Hepatocyte (in vitro differentiated cells): ENCODE measurements around the gene MARCHF3. TPM values are rescaled to one million over a fixed set of nuclear protein-coding genes. Genes with fewer than 3 reads are reported as not detected.
A peak's percentile ranks its signal among the peaks of the same experiment; 100 is the strongest.

Experiments
- DNase-seq: peaks from one replicate; pipeline ENCODE4 v3.0.0-alpha.2; 2016; ENCODE audit warnings: low spot score
- H2AFZ ChIP-seq: fragments of 200-600 bp; sonication (generic); 2 replicates; pipeline ENCODE4 v1.6.0; 2016; ENCODE audit warnings: antibody characterized with exemption, mild to moderate bottlenecking
- H3K27ac ChIP-seq: fragments of 200-600 bp; sonication (generic); 2 replicates; pipeline ENCODE4 v1.5.1; 2016; ENCODE audit warnings: mild to moderate bottlenecking
- H3K27me3 ChIP-seq: fragments of 200-600 bp; sonication (generic); 2 replicates; pipeline ENCODE4 v1.6.1; 2016
- H3K36me3 ChIP-seq: fragments of 200-600 bp; sonication (generic); replicated peaks from 2 replicates; pipeline ENCODE4 v1.5.1; 2016; ENCODE audit warnings: low read depth; ENCODE audit not compliant: insufficient read depth
- H3K4me1 ChIP-seq: fragments of 200-600 bp; sonication (generic); 2 replicates; pipeline ENCODE4 v1.5.1; 2016; ENCODE audit warnings: mild to moderate bottlenecking, moderate library complexity; ENCODE audit not compliant: insufficient read depth
- H3K4me2 ChIP-seq: fragments of 200-600 bp; sonication (generic); 2 replicates; pipeline ENCODE4 v1.6.0; 2016
- H3K4me3 ChIP-seq: fragments of 200-600 bp; sonication (generic); 2 replicates; pipeline ENCODE4 v1.5.1; 2016; ENCODE audit warnings: mild to moderate bottlenecking
- H3K79me2 ChIP-seq: fragments of 200-600 bp; sonication (generic); 2 replicates; pipeline ENCODE4 v1.6.0; 2017; ENCODE audit warnings: mild to moderate bottlenecking
- H3K9me2 ChIP-seq: fragments of 200-600 bp; sonication (generic); replicated peaks from 2 replicates; pipeline ENCODE4 v1.6.0; 2017; ENCODE audit warnings: mild to moderate bottlenecking; ENCODE audit not compliant: insufficient read depth
- H3K9me3 ChIP-seq: fragments of 200-600 bp; sonication (generic); 2 replicates; pipeline ENCODE4 v1.5.1; 2016; ENCODE audit warnings: low read depth, mild to moderate bottlenecking
- H4K20me1 ChIP-seq: fragments of 200-600 bp; sonication (generic); 2 replicates; pipeline ENCODE4 v1.6.0; 2016; ENCODE audit warnings: mild to moderate bottlenecking; ENCODE audit not compliant: insufficient read depth, poor library complexity, severe bottlenecking
- EZH2 ChIP-seq: fragments of 200-600 bp; sonication (generic); IDR thresholded peaks from 2 replicates; pipeline ENCODE4 v1.6.1; 2016; ENCODE audit warnings: antibody characterized with exemption, mild to moderate bottlenecking, borderline replicate concordance
- EZH2phosphoT487 ChIP-seq: fragments of 200-600 bp; sonication (generic); IDR thresholded peaks from one replicate; pipeline ENCODE4 v1.6.1; 2018; ENCODE audit warnings: antibody characterized with exemption, mild to moderate bottlenecking, low read depth, moderate library complexity; ENCODE audit not compliant: unreplicated experiment, severe bottlenecking
- WGBS: methylation state at CpG from one replicate; pipeline ENCODE4 v1.1.6; 2016; ENCODE audit warnings: low lambda C conversion rate; ENCODE audit errors: missing lambda C conversion rate; 5-methylcytosine and 5-hydroxymethylcytosine counted together
- polyA plus RNA-seq: library from polyadenylated mRNA; unstranded; fragments of >200 nt; fragmentation: Nextera tagmentation; extraction: Ambion mirVana; gene quantifications from 2 replicates; pipeline ENCODE4 v1.2.1, GENCODE V29; 2016
- total RNA-seq: library from RNA; depleted of rRNA; stranded (reverse); fragments of >200 nt; gene quantifications from 2 replicates; pipeline ENCODE4 v1.2.3, GENCODE V29; 2014
- TF ChIP-seq, protein P1 (sequence below): fragments of 200-600 bp; sonication (generic); IDR thresholded peaks from 2 replicates; pipeline ENCODE4 v1.5.1; 2016; ENCODE audit warnings: antibody characterized with exemption, mild to moderate bottlenecking; ENCODE audit not compliant: poor library complexity

MARCHF3 gene, protein sequence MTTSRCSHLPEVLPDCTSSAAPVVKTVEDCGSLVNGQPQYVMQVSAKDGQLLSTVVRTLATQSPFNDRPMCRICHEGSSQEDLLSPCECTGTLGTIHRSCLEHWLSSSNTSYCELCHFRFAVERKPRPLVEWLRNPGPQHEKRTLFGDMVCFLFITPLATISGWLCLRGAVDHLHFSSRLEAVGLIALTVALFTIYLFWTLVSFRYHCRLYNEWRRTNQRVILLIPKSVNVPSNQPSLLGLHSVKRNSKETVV
- total RNA-seq (3.5 and 9.4 TPM in 2 replicates), polyA plus RNA-seq (20.4 and 24.3 TPM in 2 replicates)

DNA sequence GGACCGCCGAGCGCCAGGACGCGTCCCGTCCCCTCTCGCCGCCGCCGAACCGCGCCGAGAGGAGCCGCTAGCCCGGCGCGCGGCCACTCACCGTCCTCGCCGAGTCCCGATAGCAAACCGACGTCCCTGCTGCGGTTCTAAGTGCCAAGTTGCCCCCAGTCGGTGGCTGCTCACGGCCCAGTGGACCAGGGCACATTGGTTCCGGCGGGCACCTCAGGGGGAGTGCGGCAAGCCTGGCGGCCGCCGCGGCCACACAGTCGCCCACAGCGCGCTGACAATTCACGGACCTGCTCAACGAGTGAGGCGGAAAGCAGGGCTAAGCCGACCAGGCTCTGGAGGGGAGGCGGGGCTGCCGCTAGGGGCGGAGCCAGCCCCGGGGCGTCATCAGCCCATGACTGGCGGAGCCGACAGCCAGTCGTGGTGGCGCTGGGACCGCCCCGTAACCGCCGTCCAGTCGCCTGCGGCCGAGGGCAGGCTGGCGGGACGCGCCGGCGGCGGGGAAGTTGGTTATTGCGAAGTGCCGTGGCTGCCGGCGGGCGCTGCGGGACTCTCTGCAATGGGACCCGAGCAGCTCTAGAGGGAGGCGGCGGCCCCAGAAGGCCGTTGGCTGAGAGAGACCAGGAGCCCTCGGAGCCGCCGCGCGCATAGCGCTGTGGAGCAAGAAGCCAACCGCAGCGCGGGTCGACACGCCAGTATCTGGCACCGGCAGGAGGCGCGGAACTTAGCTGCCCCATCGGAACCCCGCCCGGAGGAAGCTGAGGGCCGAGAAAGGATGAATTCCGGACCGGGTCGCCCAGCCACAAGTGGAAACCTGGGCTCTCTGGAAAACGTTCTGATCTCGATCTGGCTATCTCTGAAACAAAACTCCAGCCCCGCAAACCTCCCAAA lies at the start of gene MARCHF3:
Gene MARCHF3, minus strand, starts transcription at position 300 of the 888 bp plus-strand sequence. CDS start 112,387 bp downstream, outside the sequence.
- TF ChIP-seq, protein P1, sequence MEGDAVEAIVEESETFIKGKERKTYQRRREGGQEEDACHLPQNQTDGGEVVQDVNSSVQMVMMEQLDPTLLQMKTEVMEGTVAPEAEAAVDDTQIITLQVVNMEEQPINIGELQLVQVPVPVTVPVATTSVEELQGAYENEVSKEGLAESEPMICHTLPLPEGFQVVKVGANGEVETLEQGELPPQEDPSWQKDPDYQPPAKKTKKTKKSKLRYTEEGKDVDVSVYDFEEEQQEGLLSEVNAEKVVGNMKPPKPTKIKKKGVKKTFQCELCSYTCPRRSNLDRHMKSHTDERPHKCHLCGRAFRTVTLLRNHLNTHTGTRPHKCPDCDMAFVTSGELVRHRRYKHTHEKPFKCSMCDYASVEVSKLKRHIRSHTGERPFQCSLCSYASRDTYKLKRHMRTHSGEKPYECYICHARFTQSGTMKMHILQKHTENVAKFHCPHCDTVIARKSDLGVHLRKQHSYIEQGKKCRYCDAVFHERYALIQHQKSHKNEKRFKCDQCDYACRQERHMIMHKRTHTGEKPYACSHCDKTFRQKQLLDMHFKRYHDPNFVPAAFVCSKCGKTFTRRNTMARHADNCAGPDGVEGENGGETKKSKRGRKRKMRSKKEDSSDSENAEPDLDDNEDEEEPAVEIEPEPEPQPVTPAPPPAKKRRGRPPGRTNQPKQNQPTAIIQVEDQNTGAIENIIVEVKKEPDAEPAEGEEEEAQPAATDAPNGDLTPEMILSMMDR, result peak; percentile 26
- TF ChIP-seq EZH2phosphoT487, result no peak
- TF ChIP-seq EZH2, result no peak
- Histone ChIP-seq H3K9me3 (no peaks in the 10 kb centered on the region), H3K36me3 (no peaks in the 10 kb centered on the region), H3K4me3 (peak within 1 kb of the TSS; percentile 81), H3K4me1 (peaks cover 11% of the 10 kb centered on the region), H3K9me2 (no peaks in the 10 kb centered on the region), H3K27ac (peak within 1 kb of the TSS; percentile 65), H4K20me1 (no peaks in the 10 kb centered on the region), H2AFZ (peak within 1 kb of the TSS; percentile 88), H3K27me3 (peaks cover 25% of the 10 kb centered on the region), H3K4me2 (peak within 1 kb of the TSS; percentile 92), H3K79me2 (no peaks in the 10 kb centered on the region)
- WGBS, result 2% methylated on average over 97 of the region's 97 CpGs
- peak; percentile 98 for DNase-seq

DNA sequence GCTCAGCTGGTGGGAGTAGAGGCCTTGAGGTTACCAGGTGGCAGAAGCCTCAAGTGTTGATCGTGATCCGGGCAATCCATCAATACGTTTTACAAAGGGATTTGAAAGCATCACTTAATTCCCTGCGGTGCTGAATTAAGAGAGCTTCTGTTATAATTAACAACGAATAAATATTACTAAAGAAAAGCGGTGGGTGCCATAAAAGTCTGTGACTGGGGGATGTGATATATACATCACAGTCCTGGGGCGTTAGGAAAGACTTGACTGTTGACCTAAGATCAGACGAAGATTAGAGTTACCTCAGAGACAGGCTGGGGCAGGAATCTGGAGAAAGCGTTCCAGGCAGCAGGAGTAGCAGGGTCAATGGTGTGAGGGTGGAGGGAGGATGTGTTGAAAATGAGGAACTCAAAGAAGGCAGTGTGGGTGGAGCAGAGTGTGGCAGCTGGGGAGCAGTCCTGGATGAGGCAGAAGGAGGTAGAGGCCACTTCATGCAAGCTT lies 49.7 kb upstream of the MARCHF3 start:
- DNase-seq, result peak; percentile 53
- no peaks in the 10 kb centered on the region for H3K79me2 ChIP-seq
- H4K20me1 ChIP-seq, result no peaks in the 10 kb centered on the region
- H3K4me2 ChIP-seq, result no peak overlapping the region
- 19% methylated on average over 9 of the region's 9 CpGs for WGBS
- no peaks in the 10 kb centered on the region for H3K36me3 ChIP-seq
- H3K27ac ChIP-seq, result no peak overlapping the region
- H3K9me2 ChIP-seq, result no peaks in the 10 kb centered on the region
- TF ChIP-seq EZH2, result no peak
- peaks cover 21% of the 10 kb centered on the region for H3K4me1 ChIP-seq
- H3K4me3 ChIP-seq, result no peak overlapping the region
- no peaks in the 10 kb centered on the region for H3K27me3 ChIP-seq
- H3K9me3 ChIP-seq, result no peaks in the 10 kb centered on the region
- no peak overlapping the region for H2AFZ ChIP-seq

DNA sequence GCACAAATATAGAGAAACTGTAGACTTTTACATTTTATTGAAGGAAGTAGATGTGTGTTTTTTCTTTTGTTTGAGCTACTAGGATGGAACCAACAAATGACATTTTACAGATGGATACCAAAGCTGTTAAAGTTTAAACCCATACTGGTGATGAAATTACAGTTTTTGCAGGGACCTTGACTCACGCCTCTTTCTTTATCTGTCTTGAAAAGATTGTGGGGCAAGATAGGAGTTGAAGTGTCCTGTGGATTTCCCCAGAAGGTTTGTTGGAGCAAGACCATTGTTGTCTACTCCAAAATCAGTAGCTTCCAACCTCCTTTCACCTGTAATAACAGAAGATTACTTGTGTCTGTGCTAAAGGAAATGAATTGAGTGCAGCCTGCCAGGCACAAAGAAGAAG lies 47.0 kb upstream of the MARCHF3 start:
- no peaks in the 10 kb centered on the region for H3K27me3 ChIP-seq
- H3K79me2 ChIP-seq, result no peaks in the 10 kb centered on the region
- no peak overlapping the region for H3K4me3 ChIP-seq
- WGBS, result 54% methylated on average over 1 of the region's 1 CpG
- H4K20me1 ChIP-seq, result no peaks in the 10 kb centered on the region
- no peaks in the 10 kb centered on the region for H3K36me3 ChIP-seq
- H3K9me3 ChIP-seq, result no peaks in the 10 kb centered on the region
- H2AFZ ChIP-seq, result no peak overlapping the region
- peaks cover 21% of the 10 kb centered on the region for H3K4me1 ChIP-seq
- H3K27ac ChIP-seq, result peak overlapping the region; percentile 48
- no peak for TF ChIP-seq EZH2
- TF ChIP-seq, protein P1, result no peak
- no peak for TF ChIP-seq EZH2phosphoT487
- no peaks in the 10 kb centered on the region for H3K9me2 ChIP-seq
- no peak for DNase-seq
- H3K4me2 ChIP-seq, result no peak overlapping the region
